HepG2 (cell line): Measurements from ENCODE around the gene KLF16. TPM values are rescaled to one million over a fixed set of nuclear protein-coding genes. Genes with fewer than 3 reads are reported as not detected.

Experiments
- AHR ChIP-seq: IDR thresholded peaks from 2 replicates; pipeline ENCODE4 v1.6.1; 2018; ENCODE audit warnings: missing genetic modification reagents, missing compliant biosample characterization
- DR1 ChIP-seq: sonication (generic); formaldehyde crosslinking; IDR thresholded peaks from 2 replicates; pipeline ENCODE4 v1.8.0; 2021; ENCODE audit warnings: mild to moderate bottlenecking, missing genetic modification reagents, inconsistent platforms
- EHMT2 ChIP-seq: fragments of 200-600 bp; sonication (generic); IDR thresholded peaks from 2 replicates; pipeline ENCODE4 v1.7.0; 2017; ENCODE audit warnings: antibody characterized with exemption, low read depth, low read length, borderline replicate concordance
- FLYWCH1 ChIP-seq: sonication (generic); formaldehyde crosslinking; IDR thresholded peaks from 2 replicates; pipeline ENCODE4 v1.8.1; 2023; ENCODE audit warnings: mild to moderate bottlenecking, missing genetic modification reagents
- HHEX ChIP-seq: IDR thresholded peaks from 2 replicates; pipeline ENCODE4 v1.6.1; 2016; ENCODE audit warnings: control low read depth
- HINFP ChIP-seq: sonication (generic); formaldehyde crosslinking; IDR thresholded peaks from 2 replicates; pipeline ENCODE4 v1.4.0; 2020; ENCODE audit warnings: low read depth, mild to moderate bottlenecking, missing genetic modification reagents
- HOXA9 ChIP-seq: sonication (generic); formaldehyde crosslinking; IDR thresholded peaks from 2 replicates; pipeline ENCODE4 v1.8.1; 2022; ENCODE audit warnings: missing genetic modification reagents, mild to moderate bottlenecking, moderate library complexity, borderline replicate concordance
- JARID2 ChIP-seq: sonication (generic); formaldehyde crosslinking; IDR thresholded peaks from 2 replicates; pipeline ENCODE4 v1.8.1; 2023; ENCODE audit warnings: missing genetic modification reagents, inconsistent platforms; ENCODE audit not compliant: insufficient replicate concordance
- MEF2D ChIP-seq: sonication (generic); formaldehyde crosslinking; IDR thresholded peaks from 2 replicates; pipeline ENCODE4 v1.5.1; 2020; ENCODE audit warnings: mild to moderate bottlenecking, missing genetic modification reagents
- NFKB2 ChIP-seq: sonication (generic); formaldehyde crosslinking; IDR thresholded peaks from 2 replicates; pipeline ENCODE4 v1.4.0; 2020; ENCODE audit warnings: missing genetic modification reagents, borderline replicate concordance
- NFKBIZ ChIP-seq: IDR thresholded peaks from 2 replicates; pipeline ENCODE4 v1.6.1; 2018; ENCODE audit warnings: missing genetic modification reagents, missing compliant biosample characterization
- SAP130 ChIP-seq: IDR thresholded peaks from 2 replicates; pipeline ENCODE4 v1.6.1; 2016; ENCODE audit warnings: low read depth
- SIX4 ChIP-seq: sonication (generic); formaldehyde crosslinking; IDR thresholded peaks from 2 replicates; pipeline ENCODE4 v1.4.0; 2020; ENCODE audit warnings: missing genetic modification reagents
- WIZ ChIP-seq: sonication (generic); formaldehyde crosslinking; IDR thresholded peaks from 2 replicates; pipeline ENCODE4 v1.5.1; 2020; ENCODE audit warnings: mild to moderate bottlenecking, missing genetic modification reagents
- ZKSCAN5 ChIP-seq: sonication (generic); formaldehyde crosslinking; IDR thresholded peaks from 2 replicates; pipeline ENCODE4 v1.5.1; 2020; ENCODE audit warnings: mild to moderate bottlenecking, missing genetic modification reagents
- ZNF121 ChIP-seq: sonication (generic); formaldehyde crosslinking; IDR thresholded peaks from 2 replicates; pipeline ENCODE4 v1.5.0; 2020; ENCODE audit warnings: mild to moderate bottlenecking, missing genetic modification reagents
- ZNF17 ChIP-seq: sonication (generic); formaldehyde crosslinking; IDR thresholded peaks from 2 replicates; pipeline ENCODE4 v1.5.0; 2020; ENCODE audit warnings: mild to moderate bottlenecking, missing genetic modification reagents
- ZNF414 ChIP-seq: sonication (generic); formaldehyde crosslinking; IDR thresholded peaks from 2 replicates; pipeline ENCODE4 v1.5.0; 2020; ENCODE audit warnings: missing genetic modification reagents
- ZNF674 ChIP-seq: sonication (generic); formaldehyde crosslinking; IDR thresholded peaks from 2 replicates; pipeline ENCODE4 v1.5.0; 2020; ENCODE audit warnings: low read depth, mild to moderate bottlenecking, missing genetic modification reagents
- ZNF709 ChIP-seq: sonication (generic); formaldehyde crosslinking; IDR thresholded peaks from 2 replicates; pipeline ENCODE4 v1.5.0; 2020; ENCODE audit warnings: mild to moderate bottlenecking, missing genetic modification reagents
- ZNF749 ChIP-seq: sonication (generic); formaldehyde crosslinking; IDR thresholded peaks from 2 replicates; pipeline ENCODE4 v1.8.0; 2022; ENCODE audit warnings: mild to moderate bottlenecking, missing genetic modification reagents, moderate library complexity, borderline replicate concordance
- polyA plus RNA-seq, 8 experiments: library from polyadenylated mRNA; depleted of rRNA in 3 of 8; stranded (reverse) in 7 of 8; unstranded in 1 of 8; fragments of >200 nt; fragmentation: Illumina TruSeq in 4 of 8; extraction: Trizol in 4 of 8; gene quantifications; 2 replicates each; pipeline versions ENCODE4 v1.2.1 to v1.2.3, GENCODE V29; 2011 to 2016; ENCODE audit warnings: low read depth in 4 of 8, missing spikeins in 1 of 8, mixed read lengths in 1 of 8; ENCODE audit not compliant: insufficient read depth in 1 of 8
- total RNA-seq, 5 experiments: library from RNA; depleted of rRNA; stranded (reverse); fragments of >200 nt; fragmentation: Illumina TruSeq; extraction: Trizol; gene quantifications; 2 replicates each; pipeline ENCODE4 v1.2.3, GENCODE V29; 2016; ENCODE audit warnings: low read depth in 1 of 5
- TF ChIP-seq, protein P1 (sequence below): IDR thresholded peaks from 2 replicates; pipeline ENCODE4 v1.6.1; 2016; ENCODE audit warnings: missing biosample characterization, missing genetic modification reagents, low read depth
- TF ChIP-seq, protein P2 (sequence below): sonication (generic); formaldehyde crosslinking; IDR thresholded peaks from 2 replicates; pipeline ENCODE4 v1.8.0; 2022; ENCODE audit warnings: mild to moderate bottlenecking, missing genetic modification reagents
- TF ChIP-seq, protein P3 (sequence below): sonication (generic); formaldehyde crosslinking; IDR thresholded peaks from 2 replicates; pipeline ENCODE4 v1.4.0; 2020; ENCODE audit warnings: mild to moderate bottlenecking, missing genetic modification reagents

Gene KLF16
- total and polyA plus RNA-seq, 2 of the 13 experiments (the other 11 are each of a cell fraction or from before 2014, with no cell fraction given), result 3.5 to 6.7 TPM

DNA sequence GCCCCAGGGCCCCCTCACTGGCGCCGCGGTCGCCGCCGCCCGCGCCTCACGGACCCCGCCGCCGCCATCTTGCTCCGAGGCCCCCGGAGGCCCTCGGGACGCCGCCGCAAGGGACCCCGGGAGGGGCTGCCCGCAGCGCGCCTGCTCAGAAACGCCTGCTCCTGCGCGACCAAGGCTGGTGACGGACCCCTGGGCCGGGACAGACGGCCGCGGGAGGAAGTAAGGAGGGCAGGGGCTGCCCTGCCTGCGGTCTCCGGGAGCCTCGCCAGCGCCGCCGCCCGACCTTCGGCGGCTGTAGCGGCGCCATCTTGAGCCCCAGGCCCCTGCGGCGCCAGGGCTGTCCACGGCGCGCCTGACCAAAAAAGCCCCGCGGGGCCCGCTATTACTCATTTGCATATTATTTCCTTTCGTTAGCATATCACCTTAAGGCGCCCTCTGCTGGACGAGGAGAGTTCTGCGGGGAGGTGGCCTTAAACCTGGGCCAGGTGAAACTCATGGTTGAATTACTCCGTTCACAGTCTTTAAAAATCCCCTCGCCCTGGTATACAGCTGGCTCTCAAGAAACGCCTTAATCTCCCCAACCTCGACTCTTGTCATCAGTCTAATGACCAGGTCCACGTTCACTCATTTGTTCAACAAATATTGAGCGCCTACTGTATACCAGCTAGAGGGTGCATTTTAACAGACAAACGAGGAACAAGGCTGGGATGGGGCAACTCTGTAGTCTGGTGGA, 14.8 kb downstream of the KLF16 start, which contains the start of gene REXO1 (continued):
- 0 out of 2 replicates have a peak, but pooled peaks have one; percentile 20 for TF ChIP-seq NFKBIZ
- TF ChIP-seq, protein P1, sequence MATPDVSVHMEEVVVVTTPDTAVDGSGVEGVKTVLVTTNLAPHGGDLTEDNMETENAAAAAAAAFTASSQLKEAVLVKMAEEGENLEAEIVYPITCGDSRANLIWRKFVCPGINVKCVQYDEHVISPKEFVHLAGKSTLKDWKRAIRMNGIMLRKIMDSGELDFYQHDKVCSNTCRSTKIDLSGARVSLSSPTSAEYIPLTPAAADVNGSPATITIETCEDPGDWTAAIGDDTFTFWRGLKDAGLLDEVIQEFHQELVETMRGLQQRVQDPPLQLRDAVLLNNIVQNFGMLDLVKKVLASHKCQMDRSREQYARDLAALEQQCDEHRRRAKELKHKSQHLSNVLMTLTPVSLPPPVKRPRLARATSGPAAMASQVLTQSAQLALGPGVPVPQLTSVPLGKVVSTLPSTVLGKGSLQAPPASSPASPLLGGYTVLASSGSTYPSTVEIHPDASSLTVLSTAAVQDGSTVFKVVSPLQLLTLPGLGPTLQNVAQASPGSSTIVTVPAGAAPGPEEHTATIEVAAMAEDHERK (CRISPR knock-in tag), result no peak
- TF ChIP-seq ZNF709 (CRISPR knock-in tag), result no peak
- TF ChIP-seq ZNF121 (CRISPR knock-in tag), result peak; percentile 3; the same call in 1 of the 2 replicates
- TF ChIP-seq WIZ, result no peak
- TF ChIP-seq JARID2 (CRISPR knock-in tag), result no peak
- TF ChIP-seq ZNF17 (CRISPR knock-in tag), result no peak
- no peak for TF ChIP-seq FLYWCH1 (CRISPR knock-in tag)
- peak; percentile 53 for TF ChIP-seq SAP130 (CRISPR knock-in tag)
- TF ChIP-seq ZNF414, result 0 out of 2 replicates have a peak, but pooled peaks have one; percentile 14
- no peak for TF ChIP-seq MEF2D (CRISPR knock-in tag)
- TF ChIP-seq NFKB2 (CRISPR knock-in tag), result no peak
- TF ChIP-seq ZNF749 (CRISPR knock-in tag), result no peak
- no peak for TF ChIP-seq HHEX (CRISPR knock-in tag)
- no peak for TF ChIP-seq DR1
- TF ChIP-seq AHR (CRISPR knock-in tag), result peak; percentile 65; the same call in 1 of the 2 replicates
- TF ChIP-seq ZNF674 (CRISPR knock-in tag), result 0 out of 2 replicates have a peak, but pooled peaks have one; percentile 54
- TF ChIP-seq, protein P2, sequence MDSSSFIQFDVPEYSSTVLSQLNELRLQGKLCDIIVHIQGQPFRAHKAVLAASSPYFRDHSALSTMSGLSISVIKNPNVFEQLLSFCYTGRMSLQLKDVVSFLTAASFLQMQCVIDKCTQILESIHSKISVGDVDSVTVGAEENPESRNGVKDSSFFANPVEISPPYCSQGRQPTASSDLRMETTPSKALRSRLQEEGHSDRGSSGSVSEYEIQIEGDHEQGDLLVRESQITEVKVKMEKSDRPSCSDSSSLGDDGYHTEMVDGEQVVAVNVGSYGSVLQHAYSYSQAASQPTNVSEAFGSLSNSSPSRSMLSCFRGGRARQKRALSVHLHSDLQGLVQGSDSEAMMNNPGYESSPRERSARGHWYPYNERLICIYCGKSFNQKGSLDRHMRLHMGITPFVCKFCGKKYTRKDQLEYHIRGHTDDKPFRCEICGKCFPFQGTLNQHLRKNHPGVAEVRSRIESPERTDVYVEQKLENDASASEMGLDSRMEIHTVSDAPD (CRISPR knock-in tag), result no peak
- no peak for TF ChIP-seq HOXA9
- no peak for TF ChIP-seq EHMT2
- TF ChIP-seq, protein P3, sequence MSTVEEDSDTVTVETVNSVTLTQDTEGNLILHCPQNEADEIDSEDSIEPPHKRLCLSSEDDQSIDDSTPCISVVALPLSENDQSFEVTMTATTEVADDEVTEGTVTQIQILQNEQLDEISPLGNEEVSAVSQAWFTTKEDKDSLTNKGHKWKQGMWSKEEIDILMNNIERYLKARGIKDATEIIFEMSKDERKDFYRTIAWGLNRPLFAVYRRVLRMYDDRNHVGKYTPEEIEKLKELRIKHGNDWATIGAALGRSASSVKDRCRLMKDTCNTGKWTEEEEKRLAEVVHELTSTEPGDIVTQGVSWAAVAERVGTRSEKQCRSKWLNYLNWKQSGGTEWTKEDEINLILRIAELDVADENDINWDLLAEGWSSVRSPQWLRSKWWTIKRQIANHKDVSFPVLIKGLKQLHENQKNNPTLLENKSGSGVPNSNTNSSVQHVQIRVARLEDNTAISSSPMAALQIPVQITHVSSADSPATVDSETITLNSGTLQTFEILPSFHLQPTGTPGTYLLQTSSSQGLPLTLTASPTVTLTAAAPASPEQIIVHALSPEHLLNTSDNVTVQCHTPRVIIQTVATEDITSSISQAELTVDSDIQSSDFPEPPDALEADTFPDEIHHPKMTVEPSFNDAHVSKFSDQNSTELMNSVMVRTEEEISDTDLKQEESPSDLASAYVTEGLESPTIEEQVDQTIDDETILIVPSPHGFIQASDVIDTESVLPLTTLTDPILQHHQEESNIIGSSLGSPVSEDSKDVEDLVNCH (CRISPR knock-in tag), result no peak
- no peak for TF ChIP-seq SIX4 (CRISPR knock-in tag)
- TF ChIP-seq ZKSCAN5 (CRISPR knock-in tag), result no peak
- no peak for TF ChIP-seq HINFP (CRISPR knock-in tag)
